SKM-1 (cell line): ENCODE results near the gene MRGPRX1.
"Not testable (repeated sequence)": the region's sequence is repeated elsewhere in the genome, so short reads cannot be mapped to it uniquely, and the experiment has no call there.

Source experiments
- DNase-seq: peaks from one replicate; lab custom pipeline; 2025; ENCODE audit not compliant: unreplicated experiment; lab: John Stamatoyannopoulos, UW

Gene MRGPRX1

DNA sequence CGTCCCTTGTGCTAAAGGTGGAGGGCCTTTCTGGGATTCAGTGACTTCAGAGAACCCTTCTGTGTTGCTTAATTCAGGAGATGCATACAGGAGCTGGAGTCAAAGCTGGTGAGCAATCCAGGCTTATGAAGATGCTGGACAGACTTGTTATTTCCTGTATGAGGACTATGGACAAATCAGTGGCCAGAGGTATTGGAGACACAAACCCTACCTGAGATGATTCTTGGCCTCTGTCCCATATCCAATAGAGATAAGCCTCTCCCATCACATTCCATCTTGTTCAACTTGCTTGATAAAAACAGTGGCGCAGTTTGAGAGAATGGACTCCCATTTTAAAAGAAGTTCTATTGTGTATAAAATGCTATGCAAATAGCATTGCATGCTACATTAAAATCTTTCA lies at the start of gene MRGPRX1:
Gene MRGPRX1 (minus strand): TSS at position 101 of the 400 bp plus-strand sequence. CDS start 4,630 bp downstream, outside the sequence.
- DNase-seq: no peak

GRCh38 chr11:18987454-18988231 lies 48.4 kb upstream of the MRGPRX1 start:
- no peak for DNase-seq

DNA sequence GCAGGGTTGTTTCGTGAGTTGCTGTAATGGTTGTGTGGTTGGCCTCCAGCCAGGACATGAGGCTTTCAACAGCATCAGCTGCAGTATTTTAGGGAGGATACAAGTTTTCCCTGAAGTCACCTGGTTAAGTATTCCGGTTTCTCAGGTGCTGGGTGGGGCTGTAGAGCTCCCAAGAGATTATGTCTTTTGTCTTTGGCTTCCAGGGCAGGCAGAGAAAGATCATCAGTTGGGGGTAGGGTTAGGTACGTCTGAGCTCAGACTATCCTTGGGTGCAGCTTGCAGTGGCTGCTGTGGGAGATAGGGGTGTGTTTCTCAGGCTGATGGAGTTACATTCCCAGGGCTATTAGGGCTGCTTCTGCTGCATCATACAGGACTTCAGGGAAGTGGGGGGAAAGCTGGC lies 47.5 kb upstream of the MRGPRX1 start:
- DNase-seq: no peak

- no peak for DNase-seq
Measured at GRCh38 chr11:18981897-18982296, 42.7 kb upstream of the MRGPRX1 start.

DNA sequence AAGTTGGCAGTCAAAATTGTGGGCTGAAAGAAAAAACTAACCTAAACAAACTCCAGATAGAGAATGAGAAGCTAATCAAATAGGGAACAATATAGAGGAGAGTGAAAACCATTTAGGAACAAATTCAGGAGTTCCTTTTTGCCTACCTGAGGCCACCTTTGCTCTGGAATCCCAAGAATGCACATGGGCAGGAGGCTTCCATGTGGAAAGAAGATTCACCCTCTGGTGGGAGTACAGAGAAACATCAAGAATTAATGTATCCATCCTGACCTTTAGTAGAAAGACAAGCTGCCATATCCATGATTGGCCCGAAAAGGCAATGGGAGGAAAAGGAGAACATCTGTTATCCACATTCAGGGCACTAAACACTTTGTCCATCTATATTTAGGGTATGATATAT lies 35.0 kb upstream of the MRGPRX1 start:
- DNase-seq: no peak

GRCh38 chr11:18972336-18972735 lies 33.1 kb upstream of the MRGPRX1 start:
- DNase-seq: no peak

GRCh38 chr11:18969720-18970119 lies 30.5 kb upstream of the MRGPRX1 start:
- no peak for DNase-seq

DNA sequence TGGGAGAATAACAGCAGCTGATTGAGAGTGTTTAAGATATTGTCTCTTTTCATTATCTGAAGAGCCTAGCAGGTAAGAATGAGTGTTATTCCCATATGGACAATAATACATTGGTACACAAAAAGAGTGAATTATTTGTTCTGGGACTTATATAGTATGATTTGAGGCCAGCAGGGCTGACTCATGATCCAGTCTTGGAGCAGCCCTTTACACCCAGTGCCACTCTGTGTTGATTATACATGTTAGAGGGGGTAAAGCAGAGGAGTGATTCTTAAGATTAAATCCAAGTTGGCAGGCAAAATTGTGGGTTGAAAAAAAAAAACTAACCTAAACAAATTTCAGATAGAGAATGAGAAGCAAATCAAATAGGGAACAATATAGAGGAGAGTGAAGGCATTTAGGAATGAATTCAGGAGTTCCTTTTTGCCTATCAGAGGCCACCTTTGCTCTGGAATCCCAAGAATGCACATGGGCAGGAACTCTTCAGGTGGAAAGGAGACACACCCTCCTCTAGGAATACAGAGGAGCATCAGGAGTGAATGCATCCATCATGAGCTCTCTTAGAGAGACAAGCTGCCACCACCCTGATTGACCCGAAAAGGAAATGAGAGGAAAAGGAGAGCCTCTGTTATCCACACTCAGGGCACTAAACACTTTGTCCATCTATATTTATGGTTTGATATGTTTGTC lies 19.2 kb upstream of the MRGPRX1 start:
- no peak for DNase-seq

DNA sequence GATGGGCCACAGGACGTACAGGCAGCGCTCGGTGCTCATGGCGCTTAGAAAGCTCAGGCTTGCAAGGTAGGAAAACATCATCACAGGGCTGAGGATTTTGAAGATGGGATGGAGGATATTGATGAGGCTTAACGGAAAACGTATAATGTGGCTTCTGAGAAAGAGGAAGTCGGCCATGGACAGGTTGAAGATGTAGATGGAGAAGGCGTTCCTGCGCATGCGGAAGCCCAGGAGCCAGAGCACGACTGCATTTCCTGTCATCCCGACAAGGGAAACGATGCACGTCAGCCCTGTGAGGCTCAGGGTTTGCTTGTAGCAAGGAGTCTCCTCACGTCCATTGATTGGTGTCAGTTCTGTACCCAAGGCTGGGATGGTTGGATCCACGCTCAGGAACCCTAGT lies 17.4 kb upstream of the MRGPRX1 start:
- no peak for DNase-seq

DNA sequence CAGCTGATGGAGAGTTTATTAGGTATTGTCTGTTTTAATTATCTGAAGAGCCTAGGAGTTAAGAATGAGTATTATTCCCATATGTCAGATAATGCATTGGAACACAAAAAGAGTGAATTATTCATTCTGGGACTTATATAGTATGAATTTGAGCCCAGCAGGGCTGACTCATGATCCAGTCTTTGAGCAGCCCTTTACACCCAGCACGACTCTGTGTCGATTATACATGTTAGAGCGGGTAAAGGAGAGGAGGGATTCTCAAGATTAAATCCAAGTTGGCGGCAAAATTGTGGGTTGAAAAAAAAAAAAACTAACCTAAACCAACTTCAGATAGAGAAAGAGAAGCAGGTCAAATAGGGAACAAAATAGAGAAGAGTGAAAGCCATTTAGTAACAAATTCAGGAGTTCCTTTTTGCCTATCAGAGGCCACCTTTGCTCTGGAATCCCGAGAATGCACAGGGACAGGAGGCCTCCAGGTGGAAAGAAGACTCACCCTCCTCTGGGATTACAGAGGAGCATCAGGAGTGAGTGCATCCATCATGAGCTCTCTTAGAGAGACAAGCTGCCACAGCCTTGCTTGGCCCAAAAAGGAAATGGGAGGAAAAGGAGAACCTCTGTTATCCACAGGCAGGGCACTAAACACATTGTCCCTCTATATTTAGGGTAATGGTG lies 3.1 kb downstream of the MRGPRX1 start:
- DNase-seq: no peak

DNA sequence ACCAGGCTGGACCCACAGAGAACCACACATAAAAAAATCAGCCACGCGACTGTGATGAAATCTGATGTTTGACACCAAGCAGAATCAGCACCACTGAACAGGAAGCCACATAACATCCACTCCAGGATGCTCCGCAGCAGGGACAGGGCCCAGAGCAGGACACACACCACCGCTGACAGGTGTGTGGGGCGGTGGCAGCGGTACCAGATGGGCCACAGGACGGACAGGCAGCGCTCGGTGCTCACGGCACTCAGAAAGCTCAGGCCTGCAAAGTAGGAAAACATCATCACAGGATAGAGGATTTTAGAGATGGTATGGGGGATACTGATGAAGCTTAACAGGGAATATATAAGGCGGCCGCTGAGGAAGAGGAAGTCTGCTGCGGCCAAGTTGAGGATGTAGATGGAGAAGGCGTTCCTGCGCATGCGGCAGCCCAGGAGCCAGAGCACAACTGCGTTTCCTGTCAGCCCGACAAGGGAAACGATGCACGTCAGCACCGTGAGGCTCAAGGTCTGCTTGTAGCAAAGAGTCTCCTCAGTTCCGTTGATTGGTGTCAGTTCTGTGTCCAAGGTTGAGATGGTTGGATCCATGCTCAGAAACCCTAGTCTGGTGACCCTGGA lies 4.9 kb downstream of the MRGPRX1 start:
- DNase-seq: no peak

DNA sequence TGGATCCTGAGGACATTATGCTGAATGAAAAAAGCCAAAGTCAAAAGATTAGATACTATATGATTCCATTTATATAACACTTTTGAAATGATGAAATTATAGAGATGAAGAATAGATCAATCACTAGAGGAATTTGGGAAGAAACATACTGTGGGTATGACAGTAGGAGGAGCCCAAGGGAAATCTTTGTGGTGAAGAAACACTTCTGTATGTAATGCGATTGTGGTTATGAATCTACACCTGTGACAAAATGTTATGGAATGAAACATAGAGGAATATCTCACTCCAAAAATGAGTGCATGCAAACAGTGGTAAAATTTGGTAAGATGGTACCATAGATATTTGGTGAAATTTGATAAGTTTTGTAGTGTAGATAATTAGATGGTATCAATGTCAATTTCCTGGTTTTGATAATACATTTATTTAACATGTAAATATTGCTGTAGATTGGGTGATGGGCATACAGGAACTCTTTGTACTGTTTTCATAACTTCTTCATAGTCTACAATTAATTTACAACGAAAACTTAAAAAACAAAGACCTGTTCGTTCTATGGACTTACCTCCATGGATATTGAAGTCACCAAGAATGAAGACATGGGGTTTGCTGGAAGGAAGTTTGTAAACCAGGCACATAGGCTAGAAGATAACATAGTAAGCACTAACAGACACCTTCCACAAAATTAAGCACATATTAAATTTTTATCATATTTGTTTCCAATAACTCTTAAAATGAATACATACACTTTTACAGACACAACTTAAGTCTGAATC lies 11.5 kb downstream of the MRGPRX1 start:
- no peak for DNase-seq

DNA sequence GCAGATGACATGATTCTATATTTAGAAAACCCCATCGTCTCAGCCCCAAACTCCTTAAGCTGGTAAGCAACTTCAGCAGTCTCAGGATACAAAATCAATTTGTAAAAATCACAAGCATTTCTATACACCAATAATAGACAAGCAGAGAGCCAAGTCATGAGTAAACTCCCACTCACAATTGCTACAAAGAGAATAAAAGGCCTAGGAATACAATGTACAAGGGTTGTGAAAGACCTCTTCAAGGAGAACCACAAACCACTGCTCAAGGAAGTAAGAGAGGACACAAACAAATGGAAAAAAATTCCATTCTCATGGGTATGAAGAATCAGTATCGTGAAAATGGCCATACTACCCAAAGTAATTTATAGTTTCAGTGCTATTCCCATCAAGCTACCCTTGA lies 13.8 kb downstream of the MRGPRX1 start:
- not testable (repeated sequence) for DNase-seq

- no peak for DNase-seq
Measured at GRCh38 chr11:18912883-18913282, 26.3 kb downstream of the MRGPRX1 start.

GRCh38 chr11:18907391-18907790 lies 31.8 kb downstream of the MRGPRX1 start:
- no peak for DNase-seq

- DNase-seq: not testable (repeated sequence)
Measured at GRCh38 chr11:18900637-18901036, 38.6 kb downstream of the MRGPRX1 start.

- not testable (repeated sequence) for DNase-seq
Measured at GRCh38 chr11:18900151-18900611, 39.0 kb downstream of the MRGPRX1 start.

GRCh38 chr11:18891712-18892111 lies 47.5 kb downstream of the MRGPRX1 start:
- DNase-seq: not testable (repeated sequence)

- no peak for DNase-seq
Measured at GRCh38 chr11:18890615-18891014, 48.6 kb downstream of the MRGPRX1 start.
